HEK293 (cell line): ENCODE measurements around the gene HOXB9.

Source experiments
- GLIS2 ChIP-seq: fragments of 450-650 bp; formaldehyde crosslinking; IDR thresholded peaks from 2 replicates; pipeline ENCODE4 v1.5.1; 2016; ENCODE audit warnings: missing biosample characterization, missing genetic modification characterization
- KLF1 ChIP-seq: fragments of 450-650 bp; formaldehyde crosslinking; IDR thresholded peaks from 2 replicates; pipeline ENCODE4 v1.5.1; 2016; ENCODE audit warnings: missing biosample characterization, missing genetic modification characterization
- MZF1 ChIP-seq: fragments of 450-650 bp; formaldehyde crosslinking; IDR thresholded peaks from 2 replicates; pipeline ENCODE4 v1.5.1; 2017; ENCODE audit warnings: missing biosample characterization, missing genetic modification characterization, borderline replicate concordance
- YY1 ChIP-seq: fragments of 450-650 bp; formaldehyde crosslinking; IDR thresholded peaks from 2 replicates; pipeline ENCODE4 v1.5.1; 2018; ENCODE audit warnings: missing biosample characterization, missing genetic modification characterization
- ZBTB1 ChIP-seq: fragments of 450-650 bp; formaldehyde crosslinking; IDR thresholded peaks from 2 replicates; pipeline ENCODE4 v1.5.1; 2016; ENCODE audit warnings: missing biosample characterization, missing genetic modification characterization
- ZEB2 ChIP-seq: fragments of 450-650 bp; formaldehyde crosslinking; IDR thresholded peaks from 2 replicates; pipeline ENCODE4 v1.5.1; 2016; ENCODE audit warnings: missing biosample characterization, missing genetic modification characterization
- ZFHX2 ChIP-seq: fragments of 450-650 bp; formaldehyde crosslinking; conservative IDR thresholded peaks from 2 replicates; pipeline ENCODE4 v1.5.1; 2016; ENCODE audit warnings: missing biosample characterization, missing genetic modification characterization
- ZIC2 ChIP-seq: fragments of 450-650 bp; formaldehyde crosslinking; IDR thresholded peaks from 2 replicates; pipeline ENCODE4 v1.5.1; 2016; ENCODE audit warnings: missing biosample characterization, missing genetic modification characterization
- ZNF121 ChIP-seq: fragments of 450-650 bp; formaldehyde crosslinking; IDR thresholded peaks from 2 replicates; pipeline ENCODE4 v1.5.1; 2016; ENCODE audit warnings: missing biosample characterization, missing genetic modification characterization
- ZNF416 ChIP-seq: fragments of 450-650 bp; formaldehyde crosslinking; IDR thresholded peaks from 2 replicates; pipeline ENCODE4 v1.5.1; 2016; ENCODE audit warnings: missing biosample characterization, missing genetic modification characterization
- ZNF423 ChIP-seq: fragments of 450-650 bp; formaldehyde crosslinking; IDR thresholded peaks from 2 replicates; pipeline ENCODE4 v1.5.1; 2016; ENCODE audit warnings: missing biosample characterization, missing genetic modification characterization
- ZNF610 ChIP-seq: fragments of 450-650 bp; formaldehyde crosslinking; IDR thresholded peaks from 2 replicates; pipeline ENCODE4 v1.5.1; 2016; ENCODE audit warnings: missing biosample characterization, missing genetic modification characterization, borderline replicate concordance
- ZNF777 ChIP-seq: fragments of 450-650 bp; formaldehyde crosslinking; IDR thresholded peaks from 2 replicates; pipeline ENCODE4 v1.5.1; 2017; ENCODE audit warnings: missing biosample characterization, missing genetic modification characterization, borderline replicate concordance
- ZNF843 ChIP-seq: fragments of 450-650 bp; formaldehyde crosslinking; IDR thresholded peaks from 2 replicates; pipeline ENCODE4 v1.5.1; 2016; ENCODE audit warnings: missing biosample characterization, missing genetic modification characterization
- ZSCAN16 ChIP-seq: fragments of 450-650 bp; formaldehyde crosslinking; IDR thresholded peaks from 2 replicates; pipeline ENCODE4 v1.5.1; 2016; ENCODE audit warnings: missing biosample characterization, missing genetic modification characterization
- TF ChIP-seq, protein P1 (sequence below): fragments of 450-650 bp; formaldehyde crosslinking; conservative IDR thresholded peaks from 2 replicates; pipeline ENCODE4 v1.5.1; 2016; ENCODE audit warnings: low read depth, missing biosample characterization, missing genetic modification characterization
- TF ChIP-seq, protein P2 (sequence below): fragments of 450-650 bp; formaldehyde crosslinking; IDR thresholded peaks from 2 replicates; pipeline ENCODE4 v1.5.1; 2017; ENCODE audit warnings: missing biosample characterization, missing genetic modification characterization
- TF ChIP-seq, protein P3 (sequence below): fragments of 450-650 bp; formaldehyde crosslinking; IDR thresholded peaks from 2 replicates; pipeline ENCODE4; 2016; ENCODE audit warnings: missing biosample characterization, missing genetic modification characterization
- TF ChIP-seq, protein P4 (sequence below): fragments of 450-650 bp; formaldehyde crosslinking; IDR thresholded peaks from 2 replicates; pipeline ENCODE4 v1.5.1; 2016; ENCODE audit warnings: missing biosample characterization, missing genetic modification characterization
- TF ChIP-seq, protein P5 (sequence below): fragments of 450-650 bp; formaldehyde crosslinking; IDR thresholded peaks from 2 replicates; pipeline ENCODE4 v1.5.1; 2016; ENCODE audit warnings: missing biosample characterization, missing genetic modification characterization
- TF ChIP-seq, protein P6 (sequence below): fragments of 450-650 bp; formaldehyde crosslinking; IDR thresholded peaks from 2 replicates; pipeline ENCODE4 v1.5.1; 2016; ENCODE audit warnings: missing biosample characterization, missing genetic modification characterization, borderline replicate concordance
- TF ChIP-seq, protein P7 (sequence below): fragments of 450-650 bp; formaldehyde crosslinking; IDR thresholded peaks from 2 replicates; pipeline ENCODE4 v1.5.1; 2016; ENCODE audit warnings: missing biosample characterization, missing genetic modification characterization

Gene HOXB9

DNA sequence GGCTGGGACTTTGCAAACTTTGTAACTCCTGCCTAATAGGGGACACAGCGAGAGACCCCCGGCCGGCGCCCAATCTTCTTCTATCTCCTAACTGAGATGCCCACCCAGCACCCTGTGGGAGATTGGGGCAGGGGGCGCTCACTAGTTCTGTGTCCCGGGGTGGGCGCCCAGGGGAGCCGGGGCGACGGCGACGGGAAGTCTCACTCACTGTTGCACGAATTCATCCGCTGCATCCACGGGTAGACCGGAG lies 28.7 kb downstream of the HOXB9 start (continued):
- TF ChIP-seq, protein P1, sequence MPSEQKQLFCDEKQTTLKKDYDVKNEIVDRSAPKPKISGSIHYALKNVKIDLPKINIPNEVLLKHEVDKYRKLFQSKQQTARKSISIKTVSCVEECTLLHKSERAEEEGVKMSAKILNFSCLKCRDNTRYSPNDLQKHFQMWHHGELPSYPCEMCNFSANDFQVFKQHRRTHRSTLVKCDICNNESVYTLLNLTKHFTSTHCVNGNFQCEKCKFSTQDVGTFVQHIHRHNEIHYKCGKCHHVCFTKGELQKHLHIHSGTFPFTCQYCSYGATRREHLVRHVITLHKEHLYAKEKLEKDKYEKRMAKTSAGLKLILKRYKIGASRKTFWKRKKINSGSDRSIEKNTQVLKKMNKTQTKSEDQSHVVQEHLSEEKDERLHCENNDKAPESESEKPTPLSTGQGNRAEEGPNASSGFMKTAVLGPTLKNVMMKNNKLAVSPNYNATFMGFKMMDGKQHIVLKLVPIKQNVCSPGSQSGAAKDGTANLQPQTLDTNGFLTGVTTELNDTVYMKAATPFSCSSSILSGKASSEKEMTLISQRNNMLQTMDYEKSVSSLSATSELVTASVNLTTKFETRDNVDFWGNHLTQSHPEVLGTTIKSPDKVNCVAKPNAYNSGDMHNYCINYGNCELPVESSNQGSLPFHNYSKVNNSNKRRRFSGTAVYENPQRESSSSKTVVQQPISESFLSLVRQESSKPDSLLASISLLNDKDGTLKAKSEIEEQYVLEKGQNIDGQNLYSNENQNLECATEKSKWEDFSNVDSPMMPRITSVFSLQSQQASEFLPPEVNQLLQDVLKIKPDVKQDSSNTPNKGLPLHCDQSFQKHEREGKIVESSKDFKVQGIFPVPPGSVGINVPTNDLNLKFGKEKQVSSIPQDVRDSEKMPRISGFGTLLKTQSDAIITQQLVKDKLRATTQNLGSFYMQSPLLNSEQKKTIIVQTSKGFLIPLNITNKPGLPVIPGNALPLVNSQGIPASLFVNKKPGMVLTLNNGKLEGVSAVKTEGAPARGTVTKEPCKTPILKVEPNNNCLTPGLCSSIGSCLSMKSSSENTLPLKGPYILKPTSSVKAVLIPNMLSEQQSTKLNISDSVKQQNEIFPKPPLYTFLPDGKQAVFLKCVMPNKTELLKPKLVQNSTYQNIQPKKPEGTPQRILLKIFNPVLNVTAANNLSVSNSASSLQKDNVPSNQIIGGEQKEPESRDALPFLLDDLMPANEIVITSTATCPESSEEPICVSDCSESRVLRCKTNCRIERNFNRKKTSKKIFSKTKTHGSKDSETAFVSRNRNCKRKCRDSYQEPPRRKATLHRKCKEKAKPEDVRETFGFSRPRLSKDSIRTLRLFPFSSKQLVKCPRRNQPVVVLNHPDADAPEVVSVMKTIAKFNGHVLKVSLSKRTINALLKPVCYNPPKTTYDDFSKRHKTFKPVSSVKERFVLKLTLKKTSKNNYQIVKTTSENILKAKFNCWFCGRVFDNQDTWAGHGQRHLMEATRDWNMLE, result no peak
- no peak for TF ChIP-seq YY1 (tag by site-specific recombination)
- TF ChIP-seq, protein P2, sequence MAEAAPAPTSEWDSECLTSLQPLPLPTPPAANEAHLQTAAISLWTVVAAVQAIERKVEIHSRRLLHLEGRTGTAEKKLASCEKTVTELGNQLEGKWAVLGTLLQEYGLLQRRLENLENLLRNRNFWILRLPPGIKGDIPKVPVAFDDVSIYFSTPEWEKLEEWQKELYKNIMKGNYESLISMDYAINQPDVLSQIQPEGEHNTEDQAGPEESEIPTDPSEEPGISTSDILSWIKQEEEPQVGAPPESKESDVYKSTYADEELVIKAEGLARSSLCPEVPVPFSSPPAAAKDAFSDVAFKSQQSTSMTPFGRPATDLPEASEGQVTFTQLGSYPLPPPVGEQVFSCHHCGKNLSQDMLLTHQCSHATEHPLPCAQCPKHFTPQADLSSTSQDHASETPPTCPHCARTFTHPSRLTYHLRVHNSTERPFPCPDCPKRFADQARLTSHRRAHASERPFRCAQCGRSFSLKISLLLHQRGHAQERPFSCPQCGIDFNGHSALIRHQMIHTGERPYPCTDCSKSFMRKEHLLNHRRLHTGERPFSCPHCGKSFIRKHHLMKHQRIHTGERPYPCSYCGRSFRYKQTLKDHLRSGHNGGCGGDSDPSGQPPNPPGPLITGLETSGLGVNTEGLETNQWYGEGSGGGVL (tag by site-specific recombination), result no peak
- no peak for TF ChIP-seq ZNF121
- peak; percentile 89 for TF ChIP-seq ZNF423 (tag by site-specific recombination)
- TF ChIP-seq KLF1, result no peak
- TF ChIP-seq, protein P3, sequence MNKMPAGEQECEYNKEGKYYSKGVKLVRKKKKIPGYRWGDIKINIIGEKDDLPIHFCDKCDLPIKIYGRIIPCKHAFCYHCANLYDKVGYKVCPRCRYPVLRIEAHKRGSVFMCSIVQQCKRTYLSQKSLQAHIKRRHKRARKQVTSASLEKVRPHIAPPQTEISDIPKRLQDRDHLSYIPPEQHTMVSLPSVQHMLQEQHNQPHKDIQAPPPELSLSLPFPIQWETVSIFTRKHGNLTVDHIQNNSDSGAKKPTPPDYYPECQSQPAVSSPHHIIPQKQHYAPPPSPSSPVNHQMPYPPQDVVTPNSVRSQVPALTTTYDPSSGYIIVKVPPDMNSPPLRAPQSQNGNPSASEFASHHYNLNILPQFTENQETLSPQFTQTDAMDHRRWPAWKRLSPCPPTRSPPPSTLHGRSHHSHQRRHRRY (tag by site-specific recombination), result 0 out of 2 replicates have a peak, but pooled peaks have one; percentile 18
- TF ChIP-seq, protein P4, sequence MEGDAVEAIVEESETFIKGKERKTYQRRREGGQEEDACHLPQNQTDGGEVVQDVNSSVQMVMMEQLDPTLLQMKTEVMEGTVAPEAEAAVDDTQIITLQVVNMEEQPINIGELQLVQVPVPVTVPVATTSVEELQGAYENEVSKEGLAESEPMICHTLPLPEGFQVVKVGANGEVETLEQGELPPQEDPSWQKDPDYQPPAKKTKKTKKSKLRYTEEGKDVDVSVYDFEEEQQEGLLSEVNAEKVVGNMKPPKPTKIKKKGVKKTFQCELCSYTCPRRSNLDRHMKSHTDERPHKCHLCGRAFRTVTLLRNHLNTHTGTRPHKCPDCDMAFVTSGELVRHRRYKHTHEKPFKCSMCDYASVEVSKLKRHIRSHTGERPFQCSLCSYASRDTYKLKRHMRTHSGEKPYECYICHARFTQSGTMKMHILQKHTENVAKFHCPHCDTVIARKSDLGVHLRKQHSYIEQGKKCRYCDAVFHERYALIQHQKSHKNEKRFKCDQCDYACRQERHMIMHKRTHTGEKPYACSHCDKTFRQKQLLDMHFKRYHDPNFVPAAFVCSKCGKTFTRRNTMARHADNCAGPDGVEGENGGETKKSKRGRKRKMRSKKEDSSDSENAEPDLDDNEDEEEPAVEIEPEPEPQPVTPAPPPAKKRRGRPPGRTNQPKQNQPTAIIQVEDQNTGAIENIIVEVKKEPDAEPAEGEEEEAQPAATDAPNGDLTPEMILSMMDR, result no peak
- peak; percentile 85 for TF ChIP-seq GLIS2 (tag by site-specific recombination)
- TF ChIP-seq ZSCAN16 (tag by site-specific recombination), result no peak
- TF ChIP-seq ZFHX2 (tag by site-specific recombination), result no peak
- no peak for TF ChIP-seq ZNF610 (tag by site-specific recombination)
- TF ChIP-seq ZNF416 (tag by site-specific recombination), result no peak
- no peak for TF ChIP-seq ZNF777
- TF ChIP-seq, protein P5, sequence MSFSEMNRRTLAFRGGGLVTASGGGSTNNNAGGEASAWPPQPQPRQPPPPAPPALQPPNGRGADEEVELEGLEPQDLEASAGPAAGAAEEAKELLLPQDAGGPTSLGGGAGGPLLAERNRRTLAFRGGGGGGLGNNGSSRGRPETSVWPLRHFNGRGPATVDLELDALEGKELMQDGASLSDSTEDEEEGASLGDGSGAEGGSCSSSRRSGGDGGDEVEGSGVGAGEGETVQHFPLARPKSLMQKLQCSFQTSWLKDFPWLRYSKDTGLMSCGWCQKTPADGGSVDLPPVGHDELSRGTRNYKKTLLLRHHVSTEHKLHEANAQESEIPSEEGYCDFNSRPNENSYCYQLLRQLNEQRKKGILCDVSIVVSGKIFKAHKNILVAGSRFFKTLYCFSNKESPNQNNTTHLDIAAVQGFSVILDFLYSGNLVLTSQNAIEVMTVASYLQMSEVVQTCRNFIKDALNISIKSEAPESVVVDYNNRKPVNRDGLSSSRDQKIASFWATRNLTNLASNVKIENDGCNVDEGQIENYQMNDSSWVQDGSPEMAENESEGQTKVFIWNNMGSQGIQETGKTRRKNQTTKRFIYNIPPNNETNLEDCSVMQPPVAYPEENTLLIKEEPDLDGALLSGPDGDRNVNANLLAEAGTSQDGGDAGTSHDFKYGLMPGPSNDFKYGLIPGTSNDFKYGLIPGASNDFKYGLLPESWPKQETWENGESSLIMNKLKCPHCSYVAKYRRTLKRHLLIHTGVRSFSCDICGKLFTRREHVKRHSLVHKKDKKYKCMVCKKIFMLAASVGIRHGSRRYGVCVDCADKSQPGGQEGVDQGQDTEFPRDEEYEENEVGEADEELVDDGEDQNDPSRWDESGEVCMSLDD (tag by site-specific recombination), result no peak
- no peak for TF ChIP-seq ZEB2 (tag by site-specific recombination)
- TF ChIP-seq MZF1, result no peak
- TF ChIP-seq ZIC2 (tag by site-specific recombination), result peak; percentile 91
- no peak for TF ChIP-seq ZNF843
- TF ChIP-seq ZBTB1 (tag by site-specific recombination), result no peak
- TF ChIP-seq, protein P6, sequence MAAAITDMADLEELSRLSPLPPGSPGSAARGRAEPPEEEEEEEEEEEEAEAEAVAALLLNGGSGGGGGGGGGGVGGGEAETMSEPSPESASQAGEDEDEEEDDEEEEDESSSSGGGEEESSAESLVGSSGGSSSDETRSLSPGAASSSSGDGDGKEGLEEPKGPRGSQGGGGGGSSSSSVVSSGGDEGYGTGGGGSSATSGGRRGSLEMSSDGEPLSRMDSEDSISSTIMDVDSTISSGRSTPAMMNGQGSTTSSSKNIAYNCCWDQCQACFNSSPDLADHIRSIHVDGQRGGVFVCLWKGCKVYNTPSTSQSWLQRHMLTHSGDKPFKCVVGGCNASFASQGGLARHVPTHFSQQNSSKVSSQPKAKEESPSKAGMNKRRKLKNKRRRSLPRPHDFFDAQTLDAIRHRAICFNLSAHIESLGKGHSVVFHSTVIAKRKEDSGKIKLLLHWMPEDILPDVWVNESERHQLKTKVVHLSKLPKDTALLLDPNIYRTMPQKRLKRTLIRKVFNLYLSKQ, result no peak
- TF ChIP-seq, protein P7, sequence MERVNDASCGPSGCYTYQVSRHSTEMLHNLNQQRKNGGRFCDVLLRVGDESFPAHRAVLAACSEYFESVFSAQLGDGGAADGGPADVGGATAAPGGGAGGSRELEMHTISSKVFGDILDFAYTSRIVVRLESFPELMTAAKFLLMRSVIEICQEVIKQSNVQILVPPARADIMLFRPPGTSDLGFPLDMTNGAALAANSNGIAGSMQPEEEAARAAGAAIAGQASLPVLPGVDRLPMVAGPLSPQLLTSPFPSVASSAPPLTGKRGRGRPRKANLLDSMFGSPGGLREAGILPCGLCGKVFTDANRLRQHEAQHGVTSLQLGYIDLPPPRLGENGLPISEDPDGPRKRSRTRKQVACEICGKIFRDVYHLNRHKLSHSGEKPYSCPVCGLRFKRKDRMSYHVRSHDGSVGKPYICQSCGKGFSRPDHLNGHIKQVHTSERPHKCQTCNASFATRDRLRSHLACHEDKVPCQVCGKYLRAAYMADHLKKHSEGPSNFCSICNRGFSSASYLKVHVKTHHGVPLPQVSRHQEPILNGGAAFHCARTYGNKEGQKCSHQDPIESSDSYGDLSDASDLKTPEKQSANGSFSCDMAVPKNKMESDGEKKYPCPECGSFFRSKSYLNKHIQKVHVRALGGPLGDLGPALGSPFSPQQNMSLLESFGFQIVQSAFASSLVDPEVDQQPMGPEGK (tag by site-specific recombination), result no peak
